GM21526 (cell line): ENCODE results near the gene CMSS1.

Experiments used
- ATAC-seq: cut with Tn5 transposase; IDR thresholded peaks from one replicate; pipeline ENCODE4 v1.9.1; 2021; ENCODE audit warnings: moderate library complexity; ENCODE audit not compliant: unreplicated experiment, low FRiP score

Gene CMSS1

DNA sequence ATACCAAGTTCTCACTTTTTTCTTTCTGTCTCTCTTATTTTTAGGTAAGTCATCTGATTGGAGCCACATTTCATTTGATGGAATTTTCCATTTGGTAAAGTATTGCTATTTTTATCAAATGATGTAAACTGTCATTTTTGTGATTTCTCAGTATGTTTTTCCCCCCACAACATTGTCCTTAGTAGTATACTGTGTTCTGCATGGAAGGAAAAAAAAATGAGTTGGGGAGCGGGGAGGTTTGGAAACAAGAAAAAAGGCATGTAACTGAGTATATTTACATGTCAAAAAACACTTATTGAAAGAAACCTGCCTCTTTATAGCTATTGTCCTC lies 192.4 kb downstream of the CMSS1 start:
- no peak for ATAC-seq

DNA sequence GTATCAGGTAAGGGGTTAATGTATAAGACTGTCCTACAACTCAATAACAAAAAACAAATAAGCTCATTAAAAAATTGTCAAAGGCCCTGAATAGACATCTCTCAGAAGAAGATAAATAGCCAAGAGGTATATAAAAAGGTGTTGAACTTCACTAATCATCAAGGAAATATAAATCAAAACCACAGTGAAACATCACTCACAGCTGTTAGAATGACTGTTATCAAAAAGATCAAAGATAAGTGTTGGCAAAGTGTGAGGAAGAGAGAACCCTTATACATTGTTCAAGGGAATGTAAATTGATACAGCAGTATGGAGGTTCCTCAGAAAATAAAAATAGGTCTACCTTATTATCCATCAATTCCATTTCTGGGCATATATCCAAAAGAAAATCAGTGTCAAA lies 201.1 kb downstream of the CMSS1 start:
- no peak for ATAC-seq

DNA sequence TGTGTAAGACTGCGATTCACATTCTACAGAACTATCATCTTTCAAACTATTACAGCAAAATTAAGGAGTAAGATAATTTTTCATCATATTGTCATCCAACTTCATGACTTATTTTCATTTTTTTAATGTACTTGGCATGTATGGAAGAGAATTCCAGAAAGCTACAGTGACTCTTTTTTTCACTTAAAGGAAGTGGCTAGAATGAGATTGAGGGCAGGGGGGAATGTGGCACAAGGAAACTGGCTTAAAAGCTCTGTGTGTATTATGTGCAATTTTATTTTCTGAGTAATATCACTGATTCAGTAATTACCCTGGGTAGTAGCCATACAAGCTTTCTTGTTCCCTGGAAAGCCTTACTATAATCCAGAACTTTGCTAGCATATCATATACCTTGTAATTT lies 202.1 kb downstream of the CMSS1 start:
- ATAC-seq = no peak

DNA sequence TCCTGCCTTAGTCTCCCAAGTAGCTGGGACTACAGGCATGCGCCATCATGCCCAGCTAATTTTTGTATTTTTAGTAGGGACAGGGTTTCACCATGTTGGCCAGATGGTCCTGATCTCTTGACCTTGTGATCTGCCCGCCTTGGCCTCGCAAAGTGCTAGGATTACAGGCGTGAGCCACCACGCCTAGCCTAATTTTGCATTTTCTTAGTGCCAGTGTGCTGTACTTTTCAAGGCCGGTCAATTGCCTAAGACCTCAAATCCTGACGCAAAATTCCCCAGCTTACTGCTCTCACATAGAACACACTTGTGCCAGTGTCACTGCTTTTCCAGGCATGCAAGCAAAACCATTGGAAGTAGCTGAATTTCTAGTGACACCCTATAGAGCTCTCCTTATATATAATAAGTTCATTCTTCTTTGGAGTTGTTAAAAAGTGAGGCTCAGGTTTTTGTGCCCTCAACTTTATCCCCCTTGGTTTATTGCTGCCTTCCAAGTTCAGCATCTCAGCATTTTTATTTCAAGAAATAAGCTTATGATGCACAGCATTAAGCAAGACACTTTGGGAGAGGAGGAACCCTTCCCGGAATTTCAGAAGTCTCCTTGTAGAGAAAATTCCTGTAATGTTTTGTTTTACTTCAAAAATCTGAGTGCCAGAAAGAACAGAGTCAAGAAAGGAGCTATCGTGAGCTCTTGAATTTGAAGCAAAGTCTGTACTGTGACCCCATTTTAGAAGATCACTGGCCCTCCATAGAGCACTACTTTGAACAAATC lies 203.4 kb downstream of the CMSS1 start:
- no peak for ATAC-seq

DNA sequence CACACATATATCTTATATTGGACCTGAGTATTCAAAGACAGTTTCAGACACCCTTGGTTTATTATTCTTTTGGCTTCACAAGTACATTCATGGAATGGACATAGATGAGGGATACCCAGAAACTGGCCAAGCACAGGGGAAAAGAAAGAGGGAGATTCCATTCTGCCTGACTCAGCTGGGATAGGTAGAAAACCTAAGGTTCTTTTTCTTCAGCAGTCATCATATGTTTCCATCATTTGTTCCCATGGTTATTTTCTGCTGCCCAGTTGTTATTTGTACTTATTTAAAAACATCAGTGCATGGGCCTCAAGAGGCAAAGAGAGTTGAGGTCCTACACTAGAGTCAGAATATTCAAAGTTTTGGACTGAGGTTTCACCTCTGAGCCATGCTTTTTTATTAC lies 204.8 kb downstream of the CMSS1 start:
- no peak for ATAC-seq

DNA sequence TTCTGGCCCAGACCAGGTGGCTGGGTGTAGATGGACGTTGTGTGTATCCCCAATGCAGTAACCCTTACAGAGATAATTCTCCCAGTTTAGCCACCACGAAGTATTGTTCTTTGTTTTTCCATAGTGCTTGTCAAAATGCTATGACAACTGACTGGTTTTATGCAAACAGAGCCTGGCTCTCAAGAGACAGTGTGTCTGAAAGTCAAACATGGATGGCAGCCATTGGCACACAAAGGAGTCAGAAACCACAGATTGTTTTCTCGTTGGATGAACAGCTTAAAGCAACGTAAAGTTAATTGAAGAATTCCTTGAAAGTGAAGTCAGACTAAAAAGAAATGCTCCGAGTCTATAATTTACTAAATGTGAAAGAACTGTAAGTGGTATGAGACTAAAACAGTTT lies 205.5 kb downstream of the CMSS1 start:
- no peak for ATAC-seq

DNA sequence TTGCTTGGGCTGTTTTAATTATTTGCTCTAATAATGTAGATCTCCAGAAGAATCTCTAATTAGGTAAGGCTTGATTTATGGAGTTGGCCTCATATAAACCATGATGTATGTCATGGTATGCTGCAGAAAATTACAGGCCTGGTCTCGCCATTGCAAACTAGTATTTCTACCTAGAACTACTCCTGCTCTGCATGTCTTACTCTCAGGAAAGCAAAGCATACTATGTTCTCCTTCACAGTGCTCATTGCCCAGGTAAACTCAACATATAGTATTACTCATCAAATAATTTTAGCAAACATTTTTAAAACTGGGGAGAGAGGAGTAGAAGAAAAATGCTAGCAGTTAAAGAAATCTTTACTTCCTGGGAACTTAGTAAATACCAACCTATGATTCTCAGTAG lies 205.9 kb downstream of the CMSS1 start:
- no peak for ATAC-seq

DNA sequence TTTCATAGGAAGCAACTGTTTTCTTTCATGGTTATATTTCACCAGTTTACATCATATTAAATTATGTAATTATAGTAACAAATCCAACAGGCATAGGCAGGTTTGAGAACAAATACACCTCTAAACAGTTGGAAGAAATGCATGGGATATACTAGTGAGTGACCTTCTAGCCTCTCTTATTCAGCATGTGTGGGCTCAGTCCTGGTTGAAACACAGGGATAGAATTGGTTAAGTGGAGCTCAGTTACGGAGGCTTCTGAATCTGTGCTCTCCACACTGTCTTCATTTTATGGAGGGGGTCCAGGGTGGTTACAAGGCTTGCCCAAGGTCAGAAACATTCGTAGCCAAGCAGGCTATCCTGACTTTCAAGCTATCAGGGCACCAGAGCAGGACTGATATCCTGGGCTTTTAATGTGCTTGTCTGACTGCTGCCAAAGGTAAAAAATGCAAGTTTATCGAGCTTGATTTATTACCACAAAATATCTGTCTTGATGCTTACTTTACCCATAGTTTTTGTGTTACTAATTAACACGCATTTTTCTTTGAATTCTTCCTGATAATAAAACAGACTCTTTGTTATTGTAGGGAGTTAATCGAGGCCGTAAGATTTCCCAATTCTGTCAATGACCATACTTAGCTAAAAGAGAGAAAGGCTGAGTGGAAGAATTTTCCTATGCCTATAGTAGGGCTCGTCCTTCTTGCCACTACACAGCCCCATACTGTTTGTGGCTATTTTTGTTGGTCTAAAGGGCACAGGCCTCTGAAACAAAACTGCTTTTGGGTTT lies 207.1 kb downstream of the CMSS1 start:
- ATAC-seq = no peak

DNA sequence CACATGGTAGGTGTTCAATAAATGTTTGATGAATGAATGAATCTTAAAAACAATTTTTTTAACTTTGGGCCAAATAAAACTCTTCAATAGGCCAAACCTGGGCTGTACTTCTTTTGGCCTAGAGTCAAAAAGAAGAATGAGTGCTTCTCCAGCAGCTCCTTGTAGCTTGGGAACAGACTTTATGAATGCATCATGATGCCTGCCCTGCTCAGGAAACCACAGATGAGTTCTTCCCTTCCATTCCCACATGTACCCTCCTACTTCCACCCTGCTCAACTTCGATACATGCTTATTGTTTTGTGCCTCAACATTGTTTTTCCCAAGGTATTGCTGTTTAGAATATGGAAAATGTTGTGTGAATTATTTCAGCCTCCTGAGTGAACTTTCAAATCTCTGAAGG lies 209.7 kb downstream of the CMSS1 start:
- no peak for ATAC-seq

DNA sequence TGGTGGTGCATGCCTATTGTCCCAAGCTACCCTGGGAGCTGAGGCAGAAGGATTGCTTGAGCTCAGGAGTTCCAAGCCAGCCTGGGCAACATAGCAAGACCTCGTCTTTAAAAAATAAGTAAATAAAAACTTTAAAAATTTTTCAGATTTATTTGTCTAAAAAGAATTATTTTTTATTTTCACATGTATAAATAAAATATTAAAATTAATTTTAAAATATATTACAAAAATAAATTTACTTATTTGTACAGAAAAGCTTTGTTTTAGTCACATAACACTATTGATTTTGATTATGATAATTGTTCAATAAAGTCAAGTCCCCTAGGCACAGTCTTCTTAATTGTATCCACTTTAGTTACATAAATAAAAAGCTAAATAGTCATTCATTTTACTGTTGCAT lies 211.4 kb downstream of the CMSS1 start:
- ATAC-seq = no peak

DNA sequence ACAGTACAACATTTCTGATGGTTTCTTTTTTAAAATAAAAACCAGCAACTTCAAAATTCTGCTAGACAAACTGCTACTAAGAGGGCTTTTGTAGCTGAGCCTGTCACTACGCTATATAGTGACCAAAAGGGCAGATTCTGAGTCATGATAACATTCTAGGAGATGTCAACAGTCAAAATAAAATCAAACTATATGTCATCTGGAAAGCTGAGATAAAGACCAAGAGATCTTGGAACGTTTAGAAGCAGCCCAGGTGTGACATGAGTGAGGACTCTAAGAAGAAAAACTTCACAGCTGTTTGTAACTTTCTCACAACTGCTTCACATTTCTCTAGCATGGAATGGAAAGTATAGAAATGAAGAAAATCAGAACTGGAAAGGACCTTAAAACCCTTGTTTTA lies 212.0 kb downstream of the CMSS1 start:
- peak; percentile 51 for ATAC-seq

DNA sequence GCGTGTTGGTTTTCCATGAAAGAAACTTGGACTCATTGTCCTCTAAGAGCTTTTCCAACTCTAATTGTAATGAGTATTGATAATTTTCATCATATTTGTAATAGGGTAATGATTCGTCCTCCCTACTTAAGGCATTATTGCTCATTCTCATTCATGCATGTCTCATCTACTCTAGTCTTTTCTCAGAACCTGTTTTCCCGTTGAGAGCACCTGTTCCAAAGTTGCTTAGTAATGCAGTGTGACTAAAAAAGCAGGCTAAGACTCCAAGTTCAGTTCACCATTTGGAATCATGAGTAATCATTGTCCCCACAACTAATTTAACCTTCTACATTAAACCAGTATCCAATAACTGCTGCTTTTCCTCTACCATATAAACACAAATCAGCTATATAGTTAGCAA lies 212.7 kb downstream of the CMSS1 start:
- ATAC-seq = no peak

DNA sequence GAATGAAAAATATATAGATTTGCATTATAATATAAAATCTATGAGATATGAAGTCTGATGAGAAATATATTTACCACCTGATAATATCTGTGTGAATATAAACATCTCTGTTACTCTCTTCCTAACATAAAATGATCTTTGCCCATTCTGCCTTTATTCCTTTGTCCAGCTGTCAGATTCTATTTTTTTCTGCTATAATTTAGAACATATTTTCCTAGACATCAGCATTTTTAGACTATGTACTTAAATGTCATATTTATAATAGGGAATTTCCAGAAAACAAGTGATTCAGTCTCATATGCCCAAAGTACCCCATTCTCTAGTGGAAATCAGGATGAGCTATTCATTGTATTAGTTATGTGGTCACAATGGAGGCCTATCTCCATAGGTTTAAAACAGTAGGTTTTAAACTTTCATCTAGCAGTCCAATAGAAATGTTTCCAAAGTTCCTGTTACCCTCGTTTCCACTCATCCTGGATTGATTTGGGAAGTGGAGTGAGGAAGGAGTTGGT lies 213.3 kb downstream of the CMSS1 start:
- no peak for ATAC-seq

DNA sequence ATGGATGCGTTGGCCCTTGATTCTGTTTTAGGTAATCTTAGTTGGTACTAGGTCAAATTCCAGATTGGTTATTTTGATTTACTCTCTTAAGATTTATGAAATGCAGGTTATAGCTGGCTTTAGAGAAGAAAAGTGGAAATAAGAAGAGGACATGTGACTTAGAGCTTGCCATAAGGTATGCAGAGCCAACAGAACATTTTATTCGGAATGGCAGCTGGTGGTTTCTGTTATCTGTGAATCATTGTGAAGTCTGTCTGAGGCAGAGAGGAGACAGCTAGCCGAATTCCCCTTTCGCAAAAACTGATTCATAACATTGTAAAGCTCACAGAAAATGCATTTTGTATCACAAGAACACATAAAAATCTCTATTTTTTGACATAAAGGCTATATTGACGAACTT lies 214.6 kb downstream of the CMSS1 start:
- no peak for ATAC-seq

DNA sequence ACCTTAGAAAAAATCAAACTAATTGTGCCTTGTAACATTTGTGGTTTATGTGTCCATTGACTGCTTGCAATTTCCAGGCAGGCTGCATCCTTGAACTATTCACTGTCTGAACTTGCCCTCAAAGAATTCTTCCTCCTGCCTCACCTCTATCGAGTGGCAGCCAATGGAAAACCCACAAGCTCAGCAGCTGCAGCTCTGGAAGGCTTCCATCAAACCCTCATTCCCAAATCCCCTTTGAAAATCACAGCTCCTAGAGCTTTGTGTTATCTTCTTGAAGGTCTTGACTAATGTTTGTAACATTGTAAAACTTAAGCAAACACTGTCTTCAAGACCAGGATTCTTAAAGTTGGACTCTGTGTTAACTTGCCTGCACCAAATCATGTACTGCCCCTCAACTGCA lies 215.5 kb downstream of the CMSS1 start:
- no peak for ATAC-seq

DNA sequence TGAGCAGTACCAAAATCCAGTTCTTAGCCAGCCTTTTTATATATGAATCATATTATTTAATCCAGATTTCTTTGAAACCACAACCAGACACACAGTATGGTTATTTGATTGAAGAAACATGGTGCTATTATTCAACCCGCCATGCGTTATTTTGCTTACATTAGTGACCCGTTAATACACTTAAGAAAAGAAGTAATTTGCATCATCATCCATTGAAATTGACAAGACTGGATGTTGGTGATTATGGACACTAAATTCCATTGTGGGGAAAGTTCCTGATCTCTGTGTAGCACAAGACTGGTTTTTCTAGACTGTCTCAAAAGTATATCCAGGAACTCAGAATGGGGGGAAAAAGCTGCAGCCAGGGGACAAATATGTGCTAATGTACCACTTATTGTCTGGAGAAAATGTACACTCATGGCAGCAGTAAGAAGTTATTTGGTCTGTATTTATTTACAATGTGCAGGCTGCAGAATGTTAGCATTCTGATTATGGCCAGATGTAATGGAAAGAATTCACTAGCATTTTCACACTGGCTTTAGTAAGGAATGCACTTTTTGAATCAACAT lies 216.3 kb downstream of the CMSS1 start:
- no peak for ATAC-seq

DNA sequence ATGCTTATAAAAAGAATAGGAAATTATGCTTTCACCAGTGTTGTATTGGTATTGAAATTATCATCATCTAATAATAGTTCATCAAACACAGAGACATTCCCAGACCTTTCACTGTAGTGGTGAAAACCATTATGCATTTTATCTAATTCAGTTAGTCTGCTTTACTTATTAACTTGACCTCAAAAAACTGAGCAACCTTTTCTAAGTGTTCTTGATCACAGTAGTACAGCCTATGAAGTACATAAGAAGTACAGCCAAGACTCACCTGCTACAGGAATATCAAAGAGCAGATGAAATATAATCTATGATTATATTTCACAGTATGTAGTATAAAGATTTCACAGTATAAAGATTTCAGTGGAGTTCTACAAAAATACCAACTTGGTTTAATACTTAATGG lies 221.4 kb downstream of the CMSS1 start:
- ATAC-seq = no peak

DNA sequence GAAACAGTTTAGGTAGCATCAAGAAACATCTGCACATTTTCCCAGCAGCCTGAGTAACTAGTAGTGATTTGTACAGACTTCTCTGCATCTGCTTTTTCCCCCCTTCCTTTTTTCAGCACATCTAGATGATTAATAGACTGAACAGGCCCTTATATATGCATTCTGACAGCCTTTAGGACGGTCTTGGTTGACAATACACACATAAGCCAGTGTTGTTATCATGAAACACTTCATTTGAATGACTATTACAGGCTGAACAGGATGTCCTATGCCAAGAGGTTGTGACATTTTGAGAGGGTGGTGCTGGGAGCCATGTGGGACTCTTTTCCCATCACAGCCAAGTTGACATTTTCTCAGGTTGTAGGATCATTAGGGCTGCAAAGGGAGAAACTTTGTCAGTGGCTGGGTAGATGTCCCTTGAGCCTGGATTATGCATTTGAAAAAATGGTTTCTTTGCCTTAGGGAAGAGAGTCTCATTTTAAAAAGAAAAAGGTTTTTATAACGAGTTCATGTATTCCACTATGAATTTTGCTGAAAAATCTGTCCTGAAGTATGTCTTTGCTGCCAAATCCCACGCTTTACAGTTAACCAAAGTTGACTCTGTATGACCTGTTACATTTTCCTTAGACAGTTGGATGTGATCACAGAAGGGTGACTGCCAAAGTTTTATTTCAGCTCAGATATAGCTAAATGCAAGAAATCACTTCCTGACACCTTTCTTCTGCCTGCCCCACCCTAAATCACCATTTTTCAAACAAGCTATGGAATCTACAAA lies 223.0 kb downstream of the CMSS1 start:
- no peak for ATAC-seq

DNA sequence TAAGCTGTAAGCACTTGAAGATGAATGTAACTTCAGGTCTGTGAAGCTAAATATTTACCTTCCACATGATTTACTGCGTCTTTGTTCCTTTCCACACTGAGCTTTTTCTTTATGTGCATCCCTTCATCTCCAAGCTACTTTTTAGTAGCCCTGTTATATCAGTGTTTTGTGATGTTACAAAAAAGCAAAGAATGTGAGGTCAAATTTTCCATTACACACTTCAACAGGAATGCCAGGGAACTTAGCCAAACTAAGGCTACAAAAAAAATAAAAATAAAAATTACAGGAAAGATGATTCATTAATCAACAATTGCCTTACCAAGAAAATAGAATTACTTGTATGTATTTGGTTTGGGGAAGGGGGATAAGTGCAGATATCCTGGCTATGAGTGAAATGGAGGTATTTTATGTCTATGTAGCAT lies 223.7 kb downstream of the CMSS1 start:
- no peak for ATAC-seq

DNA sequence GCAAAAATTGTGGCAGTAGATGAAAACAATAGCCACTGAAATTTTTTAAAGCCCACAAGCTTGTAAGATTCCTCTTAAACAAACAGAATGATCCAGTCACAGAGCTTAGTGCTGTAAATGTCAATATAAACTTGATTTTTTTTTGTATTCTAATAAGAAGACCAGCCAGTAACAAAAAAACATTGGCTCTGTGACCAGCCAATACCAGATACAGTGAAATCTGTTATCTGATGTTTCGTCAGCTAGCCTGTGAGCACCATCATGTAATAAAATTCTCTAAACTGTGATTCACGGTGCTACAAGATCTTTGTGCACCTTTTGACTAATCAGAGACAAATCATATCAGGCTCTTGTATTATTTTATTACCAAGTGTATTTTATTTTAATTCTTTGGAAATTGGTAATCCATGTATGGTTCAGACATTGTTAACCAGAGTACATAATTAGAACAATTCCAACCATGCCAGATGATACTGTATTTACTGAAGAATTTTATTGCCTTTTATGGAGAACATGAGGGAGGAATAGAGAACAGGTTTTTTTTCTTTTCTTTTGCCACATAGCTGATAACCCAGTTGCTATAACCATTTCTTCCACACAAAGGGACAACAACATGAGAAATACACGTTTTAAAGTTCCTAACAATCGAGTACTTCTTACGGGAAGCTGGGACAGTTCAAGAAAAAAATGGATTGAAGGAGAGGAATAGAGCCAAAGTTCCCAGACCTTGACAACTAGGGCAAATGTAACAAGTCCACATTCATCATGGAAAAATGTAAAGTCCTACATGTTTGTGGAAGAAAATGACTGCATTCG lies 224.7 kb downstream of the CMSS1 start:
- ATAC-seq = no peak
